ENCODE measurements around the gene SLC9A5.

- TF ChIP-seq POLR2AphosphoS5 (IDR thresholded peaks at IDR 0.05; ENCODE audit: insufficient read depth, low read depth, low read length) = no peak
- TF ChIP-seq EZH2 (IDR thresholded peaks at IDR 0.05; ENCODE audit: borderline replicate concordance, low read depth, low read length, severe bottlenecking) = no peak
- no peak for TF ChIP-seq POLR2A (IDR thresholded peaks at IDR 0.05; ENCODE audit: low read depth, low read length)
- no peak for TF ChIP-seq CTCF (IDR thresholded peaks at IDR 0.05; ENCODE audit: extremely low read depth in 1 of 2, insufficient read depth in 1 of 2, low read depth in 1 of 2, low read length in 2 of 2)
- TF ChIP-seq JUN (IDR thresholded peaks at IDR 0.05; ENCODE audit: borderline replicate concordance, insufficient read depth, insufficient read length, low read depth) = no peak
- TF ChIP-seq FOS (IDR thresholded peaks at IDR 0.05; ENCODE audit: borderline replicate concordance, insufficient read depth, low read length) = no peak
- no peak for TF ChIP-seq MYC (IDR thresholded peaks at IDR 0.05; ENCODE audit: low read depth, low read length)
- no peak for TF ChIP-seq MAX (IDR thresholded peaks at IDR 0.05; ENCODE audit: insufficient read depth, insufficient read length)
- TF ChIP-seq GATA2 (IDR thresholded peaks at IDR 0.05; ENCODE audit: insufficient read depth, insufficient read length, low read depth, low read length) = no peak
Measured at GRCh38 chr16:67302076-67302475, 53.3 kb downstream of the SLC9A5 start.

Data from endothelial cell of umbilical vein (primary cell).